ENCODE data around the gene AGPAT1.
"Not testable (repeated sequence)": the region's sequence is repeated elsewhere in the genome, so short reads cannot be mapped to it uniquely, and the experiment has no call there.

Gene AGPAT1

GRCh38 chr6:32189069-32189741, 13.3 kb upstream of the AGPAT1 start:
- Histone ChIP-seq H3K4me1 (ENCODE audit: control insufficient read depth, insufficient read depth, low read length) (peaks cover 14% of the 10 kb centered on the region), H3K9ac (ENCODE audit: low read length) (peak overlapping the region; percentile 6)

GRCh38 chr6:32188381-32189068, 12.6 kb upstream of the AGPAT1 start:
- Histone ChIP-seq H3K36me3 (ENCODE audit: control insufficient read depth, insufficient read depth, low read length) (peaks cover 3% of the 10 kb centered on the region), H3K27me3 (ENCODE audit: control insufficient read depth, insufficient read depth, low read length) (no peaks in the 10 kb centered on the region), H3K4me1 (ENCODE audit: control insufficient read depth, insufficient read depth, low read length) (peaks cover 14% of the 10 kb centered on the region)

More at GRCh38 chr6:32189069-32189741, 13.3 kb upstream of the AGPAT1 start:
- no peaks in the 10 kb centered on the region for H3K27me3 ChIP-seq (ENCODE audit: control insufficient read depth, insufficient read depth, low read length)
- H3K4me3 ChIP-seq (ENCODE audit: low read length) = peak overlapping the region; percentile 71
- peaks cover 3% of the 10 kb centered on the region for H3K36me3 ChIP-seq (ENCODE audit: control insufficient read depth, insufficient read depth, low read length)
- peak overlapping the region; percentile 92 for H3K27ac ChIP-seq (ENCODE audit: low read depth, low read length)

GRCh38 chr6:32187725-32188380, 12.0 kb upstream of the AGPAT1 start:
- not testable (repeated sequence) for H3K27ac ChIP-seq (ENCODE audit: low read depth, low read length); H3K9ac ChIP-seq (ENCODE audit: low read length); H3K27me3 ChIP-seq (ENCODE audit: control insufficient read depth, insufficient read depth, low read length)
- H3K4me1 ChIP-seq (ENCODE audit: control insufficient read depth, insufficient read depth, low read length) = peaks cover 14% of the 10 kb centered on the region
- H3K4me3 ChIP-seq (ENCODE audit: low read length) = peak overlapping the region; percentile 71
- peaks cover 10% of the 10 kb centered on the region for H3K36me3 ChIP-seq (ENCODE audit: control insufficient read depth, insufficient read depth, low read length)

More at GRCh38 chr6:32188381-32189068, 12.6 kb upstream of the AGPAT1 start:
- Histone ChIP-seq H3K4me3 (ENCODE audit: low read length) (peak overlapping the region; percentile 71), H3K27ac (ENCODE audit: low read depth, low read length) (peak overlapping the region; percentile 92), H3K9ac (ENCODE audit: low read length) (peak overlapping the region; percentile 25)

- peak overlapping the region; percentile 76 for H3K27ac ChIP-seq (ENCODE audit: low read depth, low read length)
- no peak overlapping the region for H3K9ac ChIP-seq (ENCODE audit: low read length)
- no peaks in the 10 kb centered on the region for H3K27me3 ChIP-seq (ENCODE audit: control insufficient read depth, insufficient read depth, low read length)
- peaks cover 11% of the 10 kb centered on the region for H3K36me3 ChIP-seq (ENCODE audit: control insufficient read depth, insufficient read depth, low read length)
- peaks cover 14% of the 10 kb centered on the region for H3K4me1 ChIP-seq (ENCODE audit: control insufficient read depth, insufficient read depth, low read length)
- peak overlapping the region; percentile 16 for H3K4me3 ChIP-seq (ENCODE audit: low read length)
Measured at GRCh38 chr6:32187009-32187709, 11.3 kb upstream of the AGPAT1 start.

- peak overlapping the region; percentile 76 for H3K27ac ChIP-seq (ENCODE audit: low read depth, low read length)
Measured at GRCh38 chr6:32186151-32186840, 10.4 kb upstream of the AGPAT1 start.

GRCh38 chr6:32185681-32186131, 9.8 kb upstream of the AGPAT1 start:
- peaks cover 17% of the 10 kb centered on the region for H3K36me3 ChIP-seq (ENCODE audit: control insufficient read depth, insufficient read depth, low read length)
- peak overlapping the region; percentile 76 for H3K27ac ChIP-seq (ENCODE audit: low read depth, low read length)
- H3K4me3 ChIP-seq (ENCODE audit: low read length); H3K9ac ChIP-seq (ENCODE audit: low read length); H3K4me1 ChIP-seq (ENCODE audit: control insufficient read depth, insufficient read depth, low read length); H3K27me3 ChIP-seq (ENCODE audit: control insufficient read depth, insufficient read depth, low read length): not testable (repeated sequence)

More at GRCh38 chr6:32186151-32186840, 10.4 kb upstream of the AGPAT1 start:
- not testable (repeated sequence) for H3K27me3 ChIP-seq (ENCODE audit: control insufficient read depth, insufficient read depth, low read length); H3K4me3 ChIP-seq (ENCODE audit: low read length); H3K9ac ChIP-seq (ENCODE audit: low read length)
- Histone ChIP-seq H3K36me3 (ENCODE audit: control insufficient read depth, insufficient read depth, low read length) (peaks cover 12% of the 10 kb centered on the region), H3K4me1 (ENCODE audit: control insufficient read depth, insufficient read depth, low read length) (peaks cover 14% of the 10 kb centered on the region)

- H3K27me3 ChIP-seq (ENCODE audit: control insufficient read depth, insufficient read depth, low read length) = no peaks in the 10 kb centered on the region
- no peak within 1 kb of the TSS for H3K9ac ChIP-seq (ENCODE audit: low read length)
- peak within 1 kb of the TSS; percentile 37 for H3K27ac ChIP-seq (ENCODE audit: low read depth, low read length)
- peaks cover 21% of the 10 kb centered on the region for H3K36me3 ChIP-seq (ENCODE audit: control insufficient read depth, insufficient read depth, low read length)
- H3K4me3 ChIP-seq (ENCODE audit: low read length) = no peak within 1 kb of the TSS
- peaks cover 12% of the 10 kb centered on the region for H3K4me1 ChIP-seq (ENCODE audit: control insufficient read depth, insufficient read depth, low read length)
Measured at GRCh38 chr6:32184084-32184640, 8.3 kb upstream of the AGPAT1 start, which contains the start of gene AGER. TSS of gene AGER (minus strand) at chr6:32184253. CDS start at chr6:32184222, 31 bp downstream.

GRCh38 chr6:32183483-32184083, 7.7 kb upstream of the AGPAT1 start:
- Histone ChIP-seq H3K27ac (ENCODE audit: low read depth, low read length) (no peak overlapping the region), H3K4me3 (ENCODE audit: low read length) (no peak overlapping the region), H3K36me3 (ENCODE audit: control insufficient read depth, insufficient read depth, low read length) (peaks cover 21% of the 10 kb centered on the region), H3K9ac (ENCODE audit: low read length) (no peak overlapping the region), H3K4me1 (ENCODE audit: control insufficient read depth, insufficient read depth, low read length) (peaks cover 17% of the 10 kb centered on the region), H3K27me3 (ENCODE audit: control insufficient read depth, insufficient read depth, low read length) (no peaks in the 10 kb centered on the region)

GRCh38 chr6:32183030-32183429, 7.1 kb upstream of the AGPAT1 start:
- Histone ChIP-seq H3K4me1 (ENCODE audit: control insufficient read depth, insufficient read depth, low read length) (peaks cover 14% of the 10 kb centered on the region), H3K9ac (ENCODE audit: low read length) (no peak overlapping the region), H3K27me3 (ENCODE audit: control insufficient read depth, insufficient read depth, low read length) (no peaks in the 10 kb centered on the region), H3K36me3 (ENCODE audit: control insufficient read depth, insufficient read depth, low read length) (peaks cover 21% of the 10 kb centered on the region), H3K4me3 (ENCODE audit: low read length) (no peak overlapping the region), H3K27ac (ENCODE audit: low read depth, low read length) (no peak overlapping the region)

GRCh38 chr6:32182555-32182981, 6.7 kb upstream of the AGPAT1 start:
- H3K36me3 ChIP-seq (ENCODE audit: control insufficient read depth, insufficient read depth, low read length) = peaks cover 19% of the 10 kb centered on the region
- no peak overlapping the region for H3K9ac ChIP-seq (ENCODE audit: low read length)
- H3K4me1 ChIP-seq (ENCODE audit: control insufficient read depth, insufficient read depth, low read length) = peaks cover 14% of the 10 kb centered on the region
- H3K27ac ChIP-seq (ENCODE audit: low read depth, low read length) = no peak overlapping the region
- no peaks in the 10 kb centered on the region for H3K27me3 ChIP-seq (ENCODE audit: control insufficient read depth, insufficient read depth, low read length)
- H3K4me3 ChIP-seq (ENCODE audit: low read length) = no peak overlapping the region

- peaks cover 19% of the 10 kb centered on the region for H3K36me3 ChIP-seq (ENCODE audit: control insufficient read depth, insufficient read depth, low read length)
- H3K27me3 ChIP-seq (ENCODE audit: control insufficient read depth, insufficient read depth, low read length) = no peaks in the 10 kb centered on the region
- H3K9ac ChIP-seq (ENCODE audit: low read length) = no peak overlapping the region
- H3K4me1 ChIP-seq (ENCODE audit: control insufficient read depth, insufficient read depth, low read length) = peaks cover 16% of the 10 kb centered on the region
- no peak overlapping the region for H3K4me3 ChIP-seq (ENCODE audit: low read length)
- H3K27ac ChIP-seq (ENCODE audit: low read depth, low read length) = no peak overlapping the region
Measured at GRCh38 chr6:32181915-32182529, 6.1 kb upstream of the AGPAT1 start.
